Kidney (tissue), 14 donors: Measurements from ENCODE around the gene DNM3. TPM values are rescaled to one million over a fixed set of nuclear protein-coding genes. Genes with fewer than 3 reads are reported as not detected.

ENCODE experiments used
- DNase-seq, 5 donors: peaks; one replicate each; pipeline ENCODE4 v3.0.0-alpha.2; 2013 to 2020
- FAIRE-seq: peaks from 2 replicates; lab custom pipeline; 2012; peaks lifted over from hg19 to GRCh38; lab: Jason Lieb, UNC
- H3K27ac ChIP-seq, 2 donors: one replicate each; pipeline ENCODE4 v1.7.0; 2013; ENCODE audit warnings: low read depth in 2 of 2, low read length in 2 of 2, inconsistent platforms in 1 of 2
- H3K27me3 ChIP-seq: one replicate; pipeline ENCODE4 v1.7.1; 2013; ENCODE audit warnings: low read length, inconsistent platforms; ENCODE audit not compliant: control insufficient read depth, insufficient read depth
- H3K36me3 ChIP-seq, 3 donors: one replicate each; pipeline versions ENCODE4 v1.7.0 to v1.7.1; 2013; ENCODE audit warnings: low read length in 3 of 3, control low read depth in 1 of 3, inconsistent platforms in 1 of 3; ENCODE audit not compliant: insufficient read depth in 3 of 3, control insufficient read depth in 2 of 3
- H3K4me1 ChIP-seq, 3 donors: one replicate each; pipeline versions ENCODE4 v1.7.0 to v1.7.1; 2013; ENCODE audit warnings: low read length in 3 of 3, inconsistent platforms in 1 of 3, low read depth in 1 of 3; ENCODE audit not compliant: control insufficient read depth in 2 of 3, insufficient read depth in 2 of 3
- H3K4me3 ChIP-seq, 3 donors: one replicate each; pipeline versions ENCODE4 v1.7.0 to v1.8.1; 2013; ENCODE audit warnings: low read length in 3 of 3, control low read depth in 1 of 3, inconsistent platforms in 1 of 3
- H3K9ac ChIP-seq, 3 donors: one replicate each; pipeline versions ENCODE4 v1.7.0 to v1.7.1; 2013; ENCODE audit warnings: low read length in 3 of 3, control low read depth in 1 of 3, inconsistent platforms in 1 of 3
- H3K9me3 ChIP-seq, 3 donors: one replicate each; pipeline versions ENCODE4 v1.7.0 to v1.7.1; 2013; ENCODE audit warnings: low read length in 3 of 3, control low read depth in 1 of 3, inconsistent platforms in 1 of 3; ENCODE audit not compliant: control insufficient read depth in 2 of 3, insufficient read depth in 1 of 3
- intact Hi-C: fragments of 100-400 bp; cut with DNase I; formaldehyde crosslinking; loops from one replicate; pipeline ENCODE4 v1.11.1; 2022
- polyA plus RNA-seq: library from polyadenylated mRNA; stranded (reverse); fragments of 350-450 nt; fragmentation: Illumina TruSeq; extraction: RNeasy Lipid Tissue Mini Kit (QIAGEN cat#74804); gene quantifications from one replicate; pipeline ENCODE4 v1.2.3, GENCODE V29; 2014; ENCODE audit warnings: low read depth, low replicate concordance; ENCODE audit not compliant: insufficient read depth
- total RNA-seq: library from RNA; stranded (reverse); fragmentation: NEBNext Ultra II Directional; extraction: Animal tissue kit (Norgen Biotek cat#: 25700); gene quantifications from one replicate; pipeline ENCODE4 v1.2.1, GENCODE V29; 2021
- TF ChIP-seq, protein P1 (sequence below): IDR thresholded peaks from 3 replicates; pipeline ENCODE4 v1.5.1; 2012; ENCODE audit warnings: mild to moderate bottlenecking, moderate library complexity, borderline replicate concordance; ENCODE audit not compliant: insufficient read depth; ENCODE audit errors: extremely low read depth
- donor health status: control.
- donor health status: control.
- donor health status: control.
- donor health status: control.
- donor health status: control.
- donor health status: DM: yes; HTN: yes; CAD: no.
- donor health status: Normal renal cell carcinoma (clear cell type).

DNM3 gene
- total and polyA plus RNA-seq, 2 donors from 2014 or later = 5.9 to 19.1 TPM

GRCh38 chr1:172252958-172253357 lies 411.7 kb downstream of the DNM3 start:
- H3K4me3 ChIP-seq = no peak overlapping the region
- no peaks in the 10 kb centered on the region for H3K4me1 ChIP-seq
- H3K9me3 ChIP-seq = no peaks in the 10 kb centered on the region
- intact Hi-C loops = no loop called here
- no peaks in the 10 kb centered on the region for H3K36me3 ChIP-seq
- TF ChIP-seq, protein P1, sequence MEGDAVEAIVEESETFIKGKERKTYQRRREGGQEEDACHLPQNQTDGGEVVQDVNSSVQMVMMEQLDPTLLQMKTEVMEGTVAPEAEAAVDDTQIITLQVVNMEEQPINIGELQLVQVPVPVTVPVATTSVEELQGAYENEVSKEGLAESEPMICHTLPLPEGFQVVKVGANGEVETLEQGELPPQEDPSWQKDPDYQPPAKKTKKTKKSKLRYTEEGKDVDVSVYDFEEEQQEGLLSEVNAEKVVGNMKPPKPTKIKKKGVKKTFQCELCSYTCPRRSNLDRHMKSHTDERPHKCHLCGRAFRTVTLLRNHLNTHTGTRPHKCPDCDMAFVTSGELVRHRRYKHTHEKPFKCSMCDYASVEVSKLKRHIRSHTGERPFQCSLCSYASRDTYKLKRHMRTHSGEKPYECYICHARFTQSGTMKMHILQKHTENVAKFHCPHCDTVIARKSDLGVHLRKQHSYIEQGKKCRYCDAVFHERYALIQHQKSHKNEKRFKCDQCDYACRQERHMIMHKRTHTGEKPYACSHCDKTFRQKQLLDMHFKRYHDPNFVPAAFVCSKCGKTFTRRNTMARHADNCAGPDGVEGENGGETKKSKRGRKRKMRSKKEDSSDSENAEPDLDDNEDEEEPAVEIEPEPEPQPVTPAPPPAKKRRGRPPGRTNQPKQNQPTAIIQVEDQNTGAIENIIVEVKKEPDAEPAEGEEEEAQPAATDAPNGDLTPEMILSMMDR = no peak
- no peak overlapping the region for H3K27ac ChIP-seq
- no peak overlapping the region for H3K9ac ChIP-seq
- no peak for FAIRE-seq
- no peaks in the 10 kb centered on the region for H3K27me3 ChIP-seq
- DNase-seq = no peak

DNA sequence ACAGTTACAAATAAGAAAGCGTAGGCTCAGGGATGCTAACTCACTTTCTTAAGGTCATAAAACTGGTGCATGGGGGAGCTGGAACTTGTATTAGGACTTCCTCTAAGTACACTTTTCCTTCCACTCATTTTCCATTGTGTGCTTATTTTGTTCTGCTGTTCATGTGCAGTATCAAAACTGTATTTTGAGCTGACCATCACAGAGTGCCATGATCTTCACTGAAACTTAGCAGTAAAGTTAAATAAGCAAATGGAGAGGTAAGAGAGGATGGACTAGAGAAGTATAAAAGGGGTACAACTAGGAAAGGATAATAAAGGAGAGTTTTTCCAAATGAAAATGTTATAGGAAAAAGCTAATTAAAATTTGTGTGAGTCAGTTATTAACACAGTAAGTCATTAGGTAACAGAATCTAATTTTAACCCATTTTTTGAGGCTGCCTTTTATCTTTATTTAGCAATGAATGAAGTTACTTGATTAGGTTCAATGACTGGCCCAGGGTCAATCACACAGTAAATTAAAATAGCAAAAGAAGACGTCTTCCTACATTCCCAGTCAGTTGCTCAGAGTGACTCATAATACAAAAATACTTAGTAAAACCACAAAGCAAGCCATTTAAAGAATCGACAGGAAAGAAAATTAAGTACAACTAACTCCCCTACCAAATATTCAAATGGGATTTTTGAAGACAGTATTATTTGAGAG lies 413.4 kb downstream of the DNM3 start:
- TF ChIP-seq, protein P1 = no peak
- DNase-seq (no peak), FAIRE-seq (no peak)
- H3K4me3 ChIP-seq = no peak overlapping the region
- no peaks in the 10 kb centered on the region for H3K9me3 ChIP-seq
- H3K4me1 ChIP-seq = no peaks in the 10 kb centered on the region
- H3K36me3 ChIP-seq = no peaks in the 10 kb centered on the region
- intact Hi-C loops = no loop called here
- no peaks in the 10 kb centered on the region for H3K27me3 ChIP-seq
- no peak overlapping the region for H3K9ac ChIP-seq
- H3K27ac ChIP-seq = no peak overlapping the region

GRCh38 chr1:172255223-172255560 lies 413.9 kb downstream of the DNM3 start:
- no peak overlapping the region for H3K4me3 ChIP-seq
- no peaks in the 10 kb centered on the region for H3K4me1 ChIP-seq
- no peak overlapping the region for H3K9ac ChIP-seq
- intact Hi-C loops = no loop called here
- no peaks in the 10 kb centered on the region for H3K36me3 ChIP-seq
- DNase-seq = no peak
- no peak for FAIRE-seq
- TF ChIP-seq, protein P1 = no peak
- H3K27ac ChIP-seq = no peak overlapping the region
- no peaks in the 10 kb centered on the region for H3K27me3 ChIP-seq
- no peaks in the 10 kb centered on the region for H3K9me3 ChIP-seq

DNA sequence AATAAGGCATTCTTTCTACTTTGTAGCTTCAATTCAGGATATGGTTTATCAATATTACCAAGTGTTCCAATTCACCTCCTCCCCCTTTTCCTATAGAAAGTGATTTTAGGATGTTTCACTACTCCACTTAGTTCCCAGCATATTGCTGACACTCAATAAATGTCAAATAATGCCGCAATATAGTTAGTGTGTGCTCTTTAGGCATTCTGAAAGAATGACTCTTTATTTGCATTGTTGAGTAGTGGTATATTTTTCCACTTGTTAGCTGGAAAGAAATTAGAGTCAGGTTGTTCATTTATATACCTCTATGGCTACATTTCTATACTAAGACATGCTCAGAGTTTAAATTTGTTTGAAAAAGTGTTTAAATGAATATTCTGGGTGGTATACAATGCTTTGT lies 424.6 kb downstream of the DNM3 start:
- intact Hi-C loops = no loop called here
- no peaks in the 10 kb centered on the region for H3K4me1 ChIP-seq

More for the DNA sequence above, 424.6 kb downstream of the DNM3 start:
- Histone ChIP-seq H3K9ac (no peak overlapping the region), H3K9me3 (no peaks in the 10 kb centered on the region), H3K27me3 (no peaks in the 10 kb centered on the region), H3K4me3 (no peak overlapping the region), H3K36me3 (no peaks in the 10 kb centered on the region), H3K27ac (no peak overlapping the region)
- TF ChIP-seq, protein P1 = no peak
- FAIRE-seq (no peak), DNase-seq (no peak)
